GM21526 (cell line): ENCODE measurements around the gene PLXDC2.

Experiments
- ATAC-seq: cut with Tn5 transposase; IDR thresholded peaks from one replicate; pipeline ENCODE4 v1.9.1; 2021; ENCODE audit warnings: moderate library complexity; ENCODE audit not compliant: unreplicated experiment, low FRiP score

PLXDC2 gene

GRCh38 chr10:19931894-19932590 lies 115.8 kb downstream of the PLXDC2 start:
- ATAC-seq: no peak

GRCh38 chr10:19932806-19933371 lies 116.7 kb downstream of the PLXDC2 start:
- no peak for ATAC-seq

GRCh38 chr10:19933772-19934171 lies 117.5 kb downstream of the PLXDC2 start:
- no peak for ATAC-seq

- no peak for ATAC-seq
These were observed 118.9 kb downstream of the PLXDC2 start for GRCh38 chr10:19935176-19935575.

- no peak for ATAC-seq
These were observed 120.1 kb downstream of the PLXDC2 start for GRCh38 chr10:19936289-19936688.

GRCh38 chr10:19937989-19938388 lies 121.8 kb downstream of the PLXDC2 start:
- ATAC-seq: no peak

- no peak for ATAC-seq
These were observed 125.1 kb downstream of the PLXDC2 start for GRCh38 chr10:19941206-19941880.

GRCh38 chr10:19944911-19945663 lies 128.9 kb downstream of the PLXDC2 start:
- ATAC-seq: no peak

- ATAC-seq: no peak
These were observed 130.0 kb downstream of the PLXDC2 start for GRCh38 chr10:19946245-19946644.

- ATAC-seq: no peak
These were observed 130.6 kb downstream of the PLXDC2 start for GRCh38 chr10:19946791-19947190.

GRCh38 chr10:19947215-19947614 lies 131.0 kb downstream of the PLXDC2 start:
- ATAC-seq: no peak

GRCh38 chr10:19947656-19948055 lies 131.4 kb downstream of the PLXDC2 start:
- ATAC-seq: no peak

GRCh38 chr10:19952224-19953010 lies 136.2 kb downstream of the PLXDC2 start:
- ATAC-seq: no peak

- no peak for ATAC-seq
These were observed 138.4 kb downstream of the PLXDC2 start for GRCh38 chr10:19954601-19955000.

GRCh38 chr10:19956516-19957032 lies 140.3 kb downstream of the PLXDC2 start:
- no peak for ATAC-seq

GRCh38 chr10:19958787-19959186 lies 142.6 kb downstream of the PLXDC2 start:
- ATAC-seq: no peak

GRCh38 chr10:19961076-19962053 lies 145.1 kb downstream of the PLXDC2 start:
- no peak for ATAC-seq

GRCh38 chr10:19964625-19965024 lies 148.4 kb downstream of the PLXDC2 start:
- ATAC-seq: no peak

- ATAC-seq: no peak
These were observed 150.5 kb downstream of the PLXDC2 start for GRCh38 chr10:19966751-19967150.
